ENCODE data around the gene REPS1. TPM values are rescaled to one million over a fixed set of nuclear protein-coding genes. Genes with fewer than 3 reads are reported as not detected.

Gene REPS1
- total RNA-seq, 1 experiment from 2014 or later = 27.4 TPM

GRCh38 chr6:138882369-138883017 is 105.6 kb downstream of the REPS1 start:
- ATAC-seq = no peak
- no TSS peak for BruUV-seq (replicated peaks)
- H3K79me2 ChIP-seq (ENCODE audit: low read length) = no peaks in the 10 kb centered on the region
- no peaks in the 10 kb centered on the region for H3K36me3 ChIP-seq (ENCODE audit: low read depth, low read length)
- CTCF ChIA-PET = no interaction called here
- H3K4me1 ChIP-seq (ENCODE audit: insufficient read depth, low read length) = no peaks in the 10 kb centered on the region
- no peaks in the 10 kb centered on the region for H4K20me1 ChIP-seq (ENCODE audit: low read length)
- POLR2A ChIA-PET (ENCODE audit: unreplicated experiment) = no interaction called here
- H3K27me3 ChIP-seq (ENCODE audit: low read length) = no peaks in the 10 kb centered on the region
- H2AFZ ChIP-seq (ENCODE audit: low read length) = no peak overlapping the region
- no peaks in the 10 kb centered on the region for H3K9me2 ChIP-seq (replicated peaks; ENCODE audit: low read length)
- intact Hi-C loops (cut with micrococcal nuclease) = no loop called here
- no peak overlapping the region for H3K9ac ChIP-seq (ENCODE audit: low read length)
- no peaks in the 10 kb centered on the region for H3F3A ChIP-seq (ENCODE audit: low read length, unreplicated experiment)
- TF ChIP-seq EZH2 (IDR thresholded peaks at IDR 0.05; ENCODE audit: low read length, unreplicated experiment) (no peak), CTCF (conservative IDR thresholded peaks at IDR 0.05; ENCODE audit: low read depth, low read length) (no peak), EZH2phosphoT487 (IDR thresholded peaks at IDR 0.05; ENCODE audit: borderline replicate concordance, low read length) (no peak)
- no peak overlapping the region for H3K4me3 ChIP-seq (ENCODE audit: low read length)
- no peak overlapping the region for H3K4me2 ChIP-seq (ENCODE audit: low read length)
- no peaks in the 10 kb centered on the region for H3K9me3 ChIP-seq (ENCODE audit: low read length)
- H3K27ac ChIP-seq (ENCODE audit: low read length) = no peak overlapping the region
- DNase-seq = no peak

GRCh38 chr6:138873191-138873590 is 114.9 kb downstream of the REPS1 start:
- Histone ChIP-seq H3K27ac (ENCODE audit: low read length) (no peak overlapping the region), H3K4me3 (ENCODE audit: low read length) (no peak overlapping the region), H3K4me1 (ENCODE audit: insufficient read depth, low read length) (no peaks in the 10 kb centered on the region), H3K9me2 (replicated peaks; ENCODE audit: low read length) (no peaks in the 10 kb centered on the region), H4K20me1 (ENCODE audit: low read length) (no peaks in the 10 kb centered on the region), H3K4me2 (ENCODE audit: low read length) (no peak overlapping the region), H3F3A (ENCODE audit: low read length, unreplicated experiment) (no peaks in the 10 kb centered on the region), H3K79me2 (ENCODE audit: low read length) (no peaks in the 10 kb centered on the region), H3K9ac (ENCODE audit: low read length) (no peak overlapping the region), H3K9me3 (ENCODE audit: low read length) (no peaks in the 10 kb centered on the region), H3K36me3 (ENCODE audit: low read depth, low read length) (no peaks in the 10 kb centered on the region), H3K27me3 (ENCODE audit: low read length) (no peaks in the 10 kb centered on the region), H2AFZ (ENCODE audit: low read length) (no peak overlapping the region)
- POLR2A ChIA-PET (ENCODE audit: unreplicated experiment) = no interaction called here
- intact Hi-C loops (cut with micrococcal nuclease) = no loop called here
- TF ChIP-seq EZH2phosphoT487 (IDR thresholded peaks at IDR 0.05; ENCODE audit: borderline replicate concordance, low read length) = no peak
- CTCF ChIA-PET = no interaction called here
- BruUV-seq (replicated peaks) = no TSS peak
- ATAC-seq = no peak
- no peak for DNase-seq

- Histone ChIP-seq H3K4me1 (ENCODE audit: insufficient read depth, low read length) (no peaks in the 10 kb centered on the region), H4K20me1 (ENCODE audit: low read length) (no peaks in the 10 kb centered on the region), H3K9ac (ENCODE audit: low read length) (no peak overlapping the region), H3K36me3 (ENCODE audit: low read depth, low read length) (no peaks in the 10 kb centered on the region), H3K4me3 (ENCODE audit: low read length) (no peak overlapping the region), H3K27ac (ENCODE audit: low read length) (no peak overlapping the region), H3F3A (ENCODE audit: low read length, unreplicated experiment) (no peaks in the 10 kb centered on the region), H3K9me3 (ENCODE audit: low read length) (no peaks in the 10 kb centered on the region), H3K9me2 (replicated peaks; ENCODE audit: low read length) (no peaks in the 10 kb centered on the region), H3K27me3 (ENCODE audit: low read length) (no peaks in the 10 kb centered on the region), H3K79me2 (ENCODE audit: low read length) (no peaks in the 10 kb centered on the region), H2AFZ (ENCODE audit: low read length) (no peak overlapping the region), H3K4me2 (ENCODE audit: low read length) (no peak overlapping the region)
- ChIA-PET CTCF (no interaction called here), POLR2A (ENCODE audit: unreplicated experiment) (no interaction called here)
- intact Hi-C loops (cut with micrococcal nuclease) = no loop called here
- ATAC-seq (no peak), DNase-seq (no peak)
- no peak for TF ChIP-seq EZH2phosphoT487 (IDR thresholded peaks at IDR 0.05; ENCODE audit: borderline replicate concordance, low read length)
- TF ChIP-seq EZH2 (IDR thresholded peaks at IDR 0.05; ENCODE audit: low read length, unreplicated experiment) = no peak
- no peak for TF ChIP-seq CTCF (conservative IDR thresholded peaks at IDR 0.05; ENCODE audit: low read depth, low read length)
- no TSS peak for BruUV-seq (replicated peaks)
These were observed 118.7 kb downstream of the REPS1 start for GRCh38 chr6:138869398-138869797.

Measured in PC-3 (cell line).